ENCODE data around the gene ARHGAP6. TPM values are rescaled to one million over a fixed set of nuclear protein-coding genes. Genes with fewer than 3 reads are reported as not detected.

The ARHGAP6 gene
- total RNA-seq, 1 experiment from 2014 or later: 0.07 TPM

- no peak overlapping the region for H2BK12ac ChIP-seq (ENCODE audit: insufficient read length, low read depth, low read length)
- H3K56ac ChIP-seq (ENCODE audit: insufficient read length, low read depth, low read length): no peak overlapping the region
- peaks cover 0 to 2% (median 0%) of the 10 kb centered on the region in 3 experiments; a peak in 2 of 7 replicates for H3K36me3 Mint-ChIP-seq (ENCODE audit: insufficient read depth in 1 of 3, low read depth in 3 of 3)
- H2BK20ac ChIP-seq (ENCODE audit: low read depth, low read length, poor library complexity, severe bottlenecking): no peak overlapping the region
- TF ChIP-seq, protein P1, sequence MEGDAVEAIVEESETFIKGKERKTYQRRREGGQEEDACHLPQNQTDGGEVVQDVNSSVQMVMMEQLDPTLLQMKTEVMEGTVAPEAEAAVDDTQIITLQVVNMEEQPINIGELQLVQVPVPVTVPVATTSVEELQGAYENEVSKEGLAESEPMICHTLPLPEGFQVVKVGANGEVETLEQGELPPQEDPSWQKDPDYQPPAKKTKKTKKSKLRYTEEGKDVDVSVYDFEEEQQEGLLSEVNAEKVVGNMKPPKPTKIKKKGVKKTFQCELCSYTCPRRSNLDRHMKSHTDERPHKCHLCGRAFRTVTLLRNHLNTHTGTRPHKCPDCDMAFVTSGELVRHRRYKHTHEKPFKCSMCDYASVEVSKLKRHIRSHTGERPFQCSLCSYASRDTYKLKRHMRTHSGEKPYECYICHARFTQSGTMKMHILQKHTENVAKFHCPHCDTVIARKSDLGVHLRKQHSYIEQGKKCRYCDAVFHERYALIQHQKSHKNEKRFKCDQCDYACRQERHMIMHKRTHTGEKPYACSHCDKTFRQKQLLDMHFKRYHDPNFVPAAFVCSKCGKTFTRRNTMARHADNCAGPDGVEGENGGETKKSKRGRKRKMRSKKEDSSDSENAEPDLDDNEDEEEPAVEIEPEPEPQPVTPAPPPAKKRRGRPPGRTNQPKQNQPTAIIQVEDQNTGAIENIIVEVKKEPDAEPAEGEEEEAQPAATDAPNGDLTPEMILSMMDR (conservative IDR thresholded peaks at IDR 0.05): no peak
- no peak overlapping the region for H2AK5ac ChIP-seq (ENCODE audit: insufficient read length, low read length)
- no peak overlapping the region for H3K14ac ChIP-seq (ENCODE audit: insufficient read depth, low read length)
- H4K91ac ChIP-seq (ENCODE audit: insufficient read length, low read depth, low read length): no peak overlapping the region
- no peak overlapping the region for H2BK120ac ChIP-seq (ENCODE audit: low read depth, low read length, poor library complexity, severe bottlenecking)
- H3K9me3 ChIP-seq (ENCODE audit: control insufficient read depth, low read depth, low read length): no peaks in the 10 kb centered on the region
- H3K4me1 ChIP-seq (ENCODE audit: insufficient read depth, low read length): no peaks in the 10 kb centered on the region; the same call in 1 of the 2 replicates
- peaks cover 2% of the 10 kb centered on the region for H4K20me1 ChIP-seq (ENCODE audit: control insufficient read depth, insufficient read depth, insufficient read length)
- peaks cover 53% of the 10 kb centered on the region for H3K27me3 ChIP-seq (ENCODE audit: insufficient read depth, low read length)
- H4K8ac ChIP-seq (replicated peaks; ENCODE audit: insufficient read length, low read depth, low read length): no peak overlapping the region
- H4K5ac ChIP-seq (ENCODE audit: insufficient read length, low read depth, low read length): no peak overlapping the region
- no peaks in the 10 kb centered on the region for H3K79me2 ChIP-seq (ENCODE audit: insufficient read depth, low read length)
- DNase-seq: no peak
- H3K9me3 Mint-ChIP-seq: peaks cover 46 to 49% of the 10 kb centered on the region in 2 experiments
- H3K4me2 ChIP-seq (ENCODE audit: insufficient read depth, insufficient read length, low read length): no peak overlapping the region
- no peak overlapping the region for H3K27ac ChIP-seq (ENCODE audit: insufficient read length, low read depth, low read length)
- H3K27me3 Mint-ChIP-seq (ENCODE audit: low read depth): peaks cover 95% of the 10 kb centered on the region
- H3K4ac ChIP-seq (ENCODE audit: low read depth, low read length): no peak overlapping the region
- no peak overlapping the region for H3T11ph ChIP-seq (ENCODE audit: low read length)
- H3K27ac Mint-ChIP-seq: no peak overlapping the region
- no CpG with 5 or more reads among the region's 2 CpGs for WGBS (ENCODE audit: extremely low coverage, insufficient read length, low lambda C conversion rate)
- no peak overlapping the region for H3K9ac ChIP-seq (ENCODE audit: extremely low read depth, insufficient read length, low read length)
- H3K79me1 ChIP-seq (ENCODE audit: insufficient read depth, low read depth, low read length, poor library complexity, severe bottlenecking): no peaks in the 10 kb centered on the region
- no peak overlapping the region for H3K23ac ChIP-seq (ENCODE audit: insufficient read length, low read depth, low read length)
- H2BK15ac ChIP-seq (ENCODE audit: low read depth, low read length): no peak overlapping the region
- H2BK5ac ChIP-seq (ENCODE audit: insufficient read length, low read length): no peak overlapping the region
- no peaks in the 10 kb centered on the region for H3K23me2 ChIP-seq (ENCODE audit: insufficient read length, low read depth, low read length, poor library complexity, severe bottlenecking)
- no peak overlapping the region for H3K4me3 Mint-ChIP-seq
- H3K4me1 Mint-ChIP-seq: peaks cover 8 to 11% of the 10 kb centered on the region in 2 experiments; a peak in 3 of 4 replicates
- H2AFZ ChIP-seq (ENCODE audit: low read length): no peak overlapping the region
- no peak overlapping the region for H3K18ac ChIP-seq (ENCODE audit: insufficient read length, low read depth, low read length)
Measured at GRCh38 chrX:11566789-11567188, 98.9 kb downstream of the ARHGAP6 start.

All from H9 (cell line).